Naive B cell (primary cell): ENCODE results near the gene SFXN1. TPM values are rescaled to one million over a fixed set of nuclear protein-coding genes. Genes with fewer than 3 reads are reported as not detected.

Source experiments
- ATAC-seq, 2 donors: fragments of 150-1000 bp; cut with Tn5 transposase; 2 replicates each; pipeline ENCODE4 v1.10.0; 2021; ENCODE audit warnings: low read depth in 2 of 2, mild to moderate bottlenecking in 2 of 2, moderate library complexity in 2 of 2
- DNase-seq: peaks from one replicate; pipeline ENCODE4 v3.0.0; 2022
- H3K27ac Mint-ChIP-seq, 6 donors: one replicate each; pipeline ENCODE4 v1.8.0; 2020 to 2022; ENCODE audit warnings: mild to moderate bottlenecking in 6 of 6, mixed read lengths in 6 of 6, moderate library complexity in 5 of 6, inconsistent platforms in 2 of 6
- H3K27me3 Mint-ChIP-seq, 3 donors: one replicate each; pipeline ENCODE4 v1.8.0; 2021 to 2022; ENCODE audit warnings: mixed read lengths in 3 of 3, mild to moderate bottlenecking in 1 of 3
- H3K36me3 Mint-ChIP-seq, 2 donors: one replicate each; pipeline ENCODE4 v1.8.0; 2020 to 2022; ENCODE audit warnings: mixed read lengths in 2 of 2, inconsistent platforms in 1 of 2, mild to moderate bottlenecking in 1 of 2
- H3K4me1 Mint-ChIP-seq, 3 donors: one replicate each; pipeline ENCODE4 v1.8.0; 2020 to 2022; ENCODE audit warnings: mixed read lengths in 3 of 3, inconsistent platforms in 1 of 3, mild to moderate bottlenecking in 1 of 3, moderate library complexity in 1 of 3
- H3K4me3 Mint-ChIP-seq, 8 donors: one replicate each; pipeline ENCODE4 v1.8.0; 2020 to 2022; ENCODE audit warnings: mild to moderate bottlenecking in 8 of 8, mixed read lengths in 8 of 8, moderate library complexity in 8 of 8, inconsistent platforms in 2 of 8
- H3K9me3 Mint-ChIP-seq, 7 donors: one replicate each; pipeline ENCODE4 v1.8.0; 2020 to 2022; ENCODE audit warnings: mixed read lengths in 7 of 7, mild to moderate bottlenecking in 5 of 7, inconsistent platforms in 2 of 7, moderate library complexity in 1 of 7
- polyA plus RNA-seq, 6 donors: library from polyadenylated mRNA; unstranded; fragments of 300-500 nt; fragmentation: Illumina TruSeq; gene quantifications; one replicate each; pipeline ENCODE4 v1.2.3, GENCODE V29; 2021; ENCODE audit warnings: low read depth in 6 of 6

Gene SFXN1
- polyA plus RNA-seq, 6 donors from 2014 or later = 12.0 to 18.0 (median 16.0) TPM

GRCh38 chr5:175539936-175540335 is 61.6 kb downstream of the SFXN1 start:
- H3K36me3 Mint-ChIP-seq = no peaks in the 10 kb centered on the region

GRCh38 chr5:175541264-175541663 is 62.9 kb downstream of the SFXN1 start:
- Mint-ChIP-seq H3K27me3 (peaks cover 15 to 31% (median 15%) of the 10 kb centered on the region in 3 donors), H3K9me3 (peaks cover 0 to 3% (median 0%) of the 10 kb centered on the region in 7 donors), H3K27ac (no peak overlapping the region), H3K4me3 (no peak overlapping the region), H3K36me3 (no peaks in the 10 kb centered on the region), H3K4me1 (no peaks in the 10 kb centered on the region)
- no peak for DNase-seq
- ATAC-seq = no peak

More at GRCh38 chr5:175539936-175540335, 61.6 kb downstream of the SFXN1 start:
- H3K27me3 Mint-ChIP-seq = peaks cover 7 to 23% (median 9%) of the 10 kb centered on the region in 3 donors
- no peaks in the 10 kb centered on the region for H3K4me1 Mint-ChIP-seq
- ATAC-seq = no peak
- no peak overlapping the region for H3K4me3 Mint-ChIP-seq
- H3K9me3 Mint-ChIP-seq = peaks cover 0 to 3% (median 0%) of the 10 kb centered on the region in 7 donors
- no peak for DNase-seq
- H3K27ac Mint-ChIP-seq = no peak overlapping the region

GRCh38 chr5:175542232-175542965 is 64.0 kb downstream of the SFXN1 start:
- Mint-ChIP-seq H3K27me3 (peaks cover 22 to 35% (median 26%) of the 10 kb centered on the region in 3 donors), H3K4me3 (no peak overlapping the region), H3K4me1 (no peaks in the 10 kb centered on the region), H3K27ac (peak overlapping the region in 1 of 6 donors; percentile 85), H3K9me3 (peaks cover 0 to 3% (median 0%) of the 10 kb centered on the region in 7 donors), H3K36me3 (no peaks in the 10 kb centered on the region)
- no peak for ATAC-seq
- DNase-seq = no peak

GRCh38 chr5:175542966-175543235 is 64.5 kb downstream of the SFXN1 start:
- H3K27ac Mint-ChIP-seq = no peak overlapping the region
- no peaks in the 10 kb centered on the region for H3K36me3 Mint-ChIP-seq
- H3K27me3 Mint-ChIP-seq = peaks cover 27 to 37% (median 31%) of the 10 kb centered on the region in 3 donors
- no peaks in the 10 kb centered on the region for H3K4me1 Mint-ChIP-seq
- DNase-seq (no peak), ATAC-seq (no peak)
- no peak overlapping the region for H3K4me3 Mint-ChIP-seq
- H3K9me3 Mint-ChIP-seq = peaks cover 0 to 3% (median 0%) of the 10 kb centered on the region in 7 donors

- H3K36me3 Mint-ChIP-seq = no peaks in the 10 kb centered on the region
- ATAC-seq = no peak
- no peak overlapping the region for H3K27ac Mint-ChIP-seq
- H3K9me3 Mint-ChIP-seq = peaks cover 0 to 3% (median 0%) of the 10 kb centered on the region in 7 donors
- H3K27me3 Mint-ChIP-seq = peaks cover 37 to 47% (median 39%) of the 10 kb centered on the region in 3 donors
- no peak overlapping the region for H3K4me3 Mint-ChIP-seq
- H3K4me1 Mint-ChIP-seq = no peaks in the 10 kb centered on the region
- no peak for DNase-seq
Observed at GRCh38 chr5:175544108-175544511, 65.8 kb downstream of the SFXN1 start.

GRCh38 chr5:175544586-175544985 is 66.2 kb downstream of the SFXN1 start:
- Mint-ChIP-seq H3K36me3 (no peaks in the 10 kb centered on the region), H3K27ac (no peak overlapping the region), H3K27me3 (peaks cover 41 to 48% (median 41%) of the 10 kb centered on the region in 3 donors), H3K9me3 (peaks cover 0 to 3% (median 0%) of the 10 kb centered on the region in 7 donors), H3K4me1 (no peaks in the 10 kb centered on the region), H3K4me3 (no peak overlapping the region)
- DNase-seq = no peak
- ATAC-seq = no peak

- Mint-ChIP-seq H3K4me1 (no peaks in the 10 kb centered on the region), H3K9me3 (peaks cover 0 to 3% (median 0%) of the 10 kb centered on the region in 7 donors), H3K27ac (no peak overlapping the region), H3K4me3 (no peak overlapping the region), H3K27me3 (peaks cover 53 to 69% (median 61%) of the 10 kb centered on the region in 3 donors), H3K36me3 (no peaks in the 10 kb centered on the region)
- ATAC-seq (no peak), DNase-seq (no peak)
Observed at GRCh38 chr5:175547842-175548241, 69.5 kb downstream of the SFXN1 start.

- Mint-ChIP-seq H3K27me3 (peaks cover 53 to 74% (median 57%) of the 10 kb centered on the region in 3 donors), H3K4me1 (no peaks in the 10 kb centered on the region), H3K9me3 (peaks cover 0 to 3% (median 0%) of the 10 kb centered on the region in 7 donors), H3K27ac (no peak overlapping the region), H3K36me3 (no peaks in the 10 kb centered on the region), H3K4me3 (peak overlapping the region in 1 of 8 donors; percentile 12)
- ATAC-seq (no peak), DNase-seq (no peak)
Observed at GRCh38 chr5:175548626-175549311, 70.4 kb downstream of the SFXN1 start.

- Mint-ChIP-seq H3K4me3 (no peak overlapping the region), H3K27ac (no peak overlapping the region), H3K36me3 (no peaks in the 10 kb centered on the region), H3K27me3 (peaks cover 50 to 82% (median 53%) of the 10 kb centered on the region in 3 donors), H3K4me1 (no peaks in the 10 kb centered on the region), H3K9me3 (peaks cover 0 to 2% (median 0%) of the 10 kb centered on the region in 7 donors)
- ATAC-seq (no peak), DNase-seq (no peak)
Observed at GRCh38 chr5:175550055-175550805, 71.9 kb downstream of the SFXN1 start.

GRCh38 chr5:175551266-175551665 is 72.9 kb downstream of the SFXN1 start:
- Mint-ChIP-seq H3K27me3 (peaks cover 44 to 74% (median 47%) of the 10 kb centered on the region in 3 donors), H3K4me3 (no peak overlapping the region), H3K9me3 (peaks cover 0 to 2% (median 0%) of the 10 kb centered on the region in 7 donors), H3K36me3 (no peaks in the 10 kb centered on the region), H3K27ac (peak overlapping the region in 1 of 6 donors; percentile 58), H3K4me1 (no peaks in the 10 kb centered on the region)
- DNase-seq (no peak), ATAC-seq (no peak)

GRCh38 chr5:175554296-175554695 is 75.9 kb downstream of the SFXN1 start:
- Mint-ChIP-seq H3K4me1 (no peaks in the 10 kb centered on the region), H3K4me3 (no peak overlapping the region), H3K27me3 (peaks cover 26 to 44% (median 29%) of the 10 kb centered on the region in 3 donors), H3K9me3 (peaks cover 0 to 2% (median 0%) of the 10 kb centered on the region in 7 donors), H3K27ac (no peak overlapping the region), H3K36me3 (no peaks in the 10 kb centered on the region)
- no peak for DNase-seq
- ATAC-seq = no peak

GRCh38 chr5:175555168-175555785 is 76.9 kb downstream of the SFXN1 start:
- Mint-ChIP-seq H3K4me1 (no peaks in the 10 kb centered on the region), H3K27me3 (peaks cover 21 to 34% (median 25%) of the 10 kb centered on the region in 3 donors), H3K36me3 (no peaks in the 10 kb centered on the region), H3K4me3 (no peak overlapping the region), H3K9me3 (peaks cover 0 to 2% (median 0%) of the 10 kb centered on the region in 7 donors), H3K27ac (no peak overlapping the region)
- DNase-seq (no peak), ATAC-seq (no peak)

GRCh38 chr5:175556794-175557193 is 78.4 kb downstream of the SFXN1 start:
- Mint-ChIP-seq H3K27ac (no peak overlapping the region), H3K36me3 (no peaks in the 10 kb centered on the region), H3K27me3 (peaks cover 10 to 20% (median 14%) of the 10 kb centered on the region in 3 donors), H3K4me3 (no peak overlapping the region), H3K9me3 (peaks cover 0 to 2% (median 0%) of the 10 kb centered on the region in 7 donors), H3K4me1 (no peaks in the 10 kb centered on the region)
- ATAC-seq (no peak), DNase-seq (no peak)
